ENCODE results near the gene COLGALT1. TPM values are rescaled to one million over a fixed set of nuclear protein-coding genes. Genes with fewer than 3 reads are reported as not detected.

Gene COLGALT1
- total RNA-seq, 1 donor, result 62.5 TPM

DNA sequence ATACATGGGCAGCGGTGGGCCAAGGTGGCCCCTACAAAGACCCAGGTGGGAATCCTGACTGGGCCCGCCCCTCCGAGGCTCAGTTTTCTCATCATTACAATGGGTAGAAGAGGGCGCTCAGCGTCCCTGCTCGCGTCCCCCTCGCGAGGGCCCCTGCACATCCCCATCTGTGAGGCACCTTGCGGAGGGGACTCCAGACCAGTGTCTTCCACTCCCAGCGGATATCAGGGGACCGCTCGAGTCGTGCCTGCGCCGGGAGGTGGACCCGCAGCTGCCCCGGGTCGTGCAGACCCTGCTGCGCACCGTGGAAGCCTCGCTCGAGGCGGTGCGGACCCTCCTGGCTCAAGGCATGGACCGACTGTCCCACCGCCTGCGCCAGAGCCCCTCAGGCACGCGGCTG is 15.3 kb upstream of the COLGALT1 start:
- DNase-seq (ENCODE audit: low read depth), result no peak
- TF ChIP-seq, protein P1, sequence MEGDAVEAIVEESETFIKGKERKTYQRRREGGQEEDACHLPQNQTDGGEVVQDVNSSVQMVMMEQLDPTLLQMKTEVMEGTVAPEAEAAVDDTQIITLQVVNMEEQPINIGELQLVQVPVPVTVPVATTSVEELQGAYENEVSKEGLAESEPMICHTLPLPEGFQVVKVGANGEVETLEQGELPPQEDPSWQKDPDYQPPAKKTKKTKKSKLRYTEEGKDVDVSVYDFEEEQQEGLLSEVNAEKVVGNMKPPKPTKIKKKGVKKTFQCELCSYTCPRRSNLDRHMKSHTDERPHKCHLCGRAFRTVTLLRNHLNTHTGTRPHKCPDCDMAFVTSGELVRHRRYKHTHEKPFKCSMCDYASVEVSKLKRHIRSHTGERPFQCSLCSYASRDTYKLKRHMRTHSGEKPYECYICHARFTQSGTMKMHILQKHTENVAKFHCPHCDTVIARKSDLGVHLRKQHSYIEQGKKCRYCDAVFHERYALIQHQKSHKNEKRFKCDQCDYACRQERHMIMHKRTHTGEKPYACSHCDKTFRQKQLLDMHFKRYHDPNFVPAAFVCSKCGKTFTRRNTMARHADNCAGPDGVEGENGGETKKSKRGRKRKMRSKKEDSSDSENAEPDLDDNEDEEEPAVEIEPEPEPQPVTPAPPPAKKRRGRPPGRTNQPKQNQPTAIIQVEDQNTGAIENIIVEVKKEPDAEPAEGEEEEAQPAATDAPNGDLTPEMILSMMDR (IDR thresholded peaks at IDR 0.05; ENCODE audit: insufficient read depth, low read length), result no peak
- H3K4me3 ChIP-seq (ENCODE audit: low read depth, low read length), result no peak overlapping the region

DNA sequence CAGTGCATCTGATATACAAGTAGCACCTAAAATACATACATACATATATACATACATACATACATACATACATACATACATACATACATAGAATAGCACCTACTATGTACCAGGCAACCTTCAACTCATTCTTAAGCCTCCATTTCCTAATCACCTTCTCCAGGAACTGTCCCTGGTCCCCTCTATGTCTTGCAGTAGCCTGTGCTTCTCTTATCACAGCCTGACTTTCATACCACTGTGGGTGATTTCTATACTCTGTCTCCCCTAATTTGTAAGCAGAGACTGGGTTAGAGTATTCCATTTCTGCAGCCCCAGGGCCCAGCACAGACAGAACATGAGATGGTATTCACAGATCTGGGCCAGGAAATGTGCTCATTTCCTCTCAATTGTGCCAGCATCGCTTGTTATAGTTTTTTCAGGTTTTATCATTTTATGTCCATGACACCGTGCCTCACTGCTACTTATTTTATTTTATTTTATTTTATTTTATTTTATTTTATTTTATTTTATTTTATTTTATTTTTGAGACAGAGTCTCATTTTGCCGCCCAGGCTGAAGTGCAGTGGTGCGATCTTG is 14.2 kb upstream of the COLGALT1 start:
- TF ChIP-seq, protein P1 (IDR thresholded peaks at IDR 0.05; ENCODE audit: insufficient read depth, low read length), result no peak

DNA sequence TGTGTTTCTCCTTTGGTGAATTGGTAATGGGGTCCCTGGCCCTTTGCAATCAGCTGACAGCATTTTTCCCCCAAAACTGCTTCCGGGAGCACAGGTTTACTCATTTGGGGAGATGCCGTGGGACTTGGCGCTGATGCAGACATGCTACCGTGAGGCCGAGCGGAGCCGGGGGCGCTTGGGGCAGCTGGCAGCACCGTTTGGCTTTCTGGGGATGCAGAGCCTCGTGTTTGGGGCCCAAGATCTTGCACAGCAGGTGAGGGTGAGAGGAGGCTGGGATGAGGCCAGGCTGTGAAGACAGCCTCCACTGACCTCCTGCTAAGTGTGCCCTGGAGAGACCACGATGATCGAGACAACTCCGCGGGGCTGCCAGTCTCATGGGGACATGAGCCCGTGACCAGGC is 13.4 kb upstream of the COLGALT1 start:
- DNase-seq (ENCODE audit: low read depth), result no peak
- TF ChIP-seq, protein P1 (IDR thresholded peaks at IDR 0.05; ENCODE audit: insufficient read depth, low read length), result no peak
- H3K4me3 ChIP-seq (ENCODE audit: low read depth, low read length), result no peak overlapping the region

More for the DNA sequence above, 14.2 kb upstream of the COLGALT1 start:
- no peak overlapping the region for H3K4me3 ChIP-seq (ENCODE audit: low read depth, low read length)
- DNase-seq (ENCODE audit: low read depth), result no peak

DNA sequence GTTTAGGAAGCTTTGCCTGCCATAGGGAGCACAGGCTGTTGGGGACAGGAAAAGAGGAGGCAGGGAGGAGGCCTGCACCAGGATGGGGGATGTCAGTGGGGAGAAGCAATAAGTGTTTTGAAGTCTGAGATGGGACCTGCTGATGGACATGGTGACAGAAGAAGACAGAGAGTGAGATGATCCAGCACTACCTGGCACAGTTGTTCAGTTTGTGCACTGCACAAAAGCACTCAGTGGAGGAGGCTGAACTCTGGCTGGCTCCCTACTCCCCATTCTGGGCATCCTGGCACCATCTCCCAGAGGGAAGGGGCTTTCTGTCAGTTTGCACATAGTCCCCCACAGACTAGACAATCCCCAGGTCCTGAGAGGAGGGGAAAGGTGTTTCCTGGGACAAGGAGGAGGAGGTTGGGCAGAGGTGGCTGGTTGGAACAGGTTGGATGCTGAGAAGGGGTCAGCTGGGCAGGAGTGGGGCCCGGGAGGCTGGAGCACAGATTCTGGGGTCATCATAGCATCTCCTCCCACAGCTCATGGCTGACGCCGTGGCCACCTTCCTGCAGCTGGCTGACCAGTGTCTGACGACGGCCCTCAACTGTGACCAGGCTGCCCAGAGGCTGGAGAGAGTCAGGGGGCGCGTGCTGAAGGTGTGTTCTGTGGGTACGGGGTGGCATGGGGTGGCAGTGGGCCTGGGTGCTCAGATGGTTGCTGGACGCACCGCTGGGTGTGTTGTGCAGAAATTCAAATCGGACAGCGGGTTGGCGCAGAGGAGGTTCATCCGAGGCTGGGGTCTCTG is 12.5 kb upstream of the COLGALT1 start:
- DNase-seq (ENCODE audit: low read depth), result no peak
- H3K4me3 ChIP-seq (ENCODE audit: low read depth, low read length), result no peak overlapping the region
- TF ChIP-seq, protein P1 (IDR thresholded peaks at IDR 0.05; ENCODE audit: insufficient read depth, low read length), result no peak

DNA sequence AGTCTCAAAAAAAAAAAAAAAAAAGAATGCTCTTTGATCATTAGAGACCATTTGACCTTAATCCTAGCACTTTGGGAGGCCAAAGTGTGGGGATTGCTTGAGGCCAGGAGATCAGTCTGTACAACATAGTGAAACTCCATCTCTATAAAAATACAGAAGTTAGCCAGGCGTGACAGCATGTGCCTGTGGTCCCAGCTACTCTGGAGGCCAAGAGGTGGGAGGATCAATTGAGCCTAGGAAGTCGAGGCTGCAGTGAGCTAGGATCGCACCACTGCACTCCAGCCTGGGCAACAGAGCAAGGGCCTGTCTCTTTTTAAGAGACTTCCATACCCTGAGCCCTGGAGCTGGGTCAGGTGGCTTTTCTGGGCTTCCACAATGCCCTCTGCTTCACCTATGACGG is 11.5 kb upstream of the COLGALT1 start:
- no peak for DNase-seq (ENCODE audit: low read depth)
- TF ChIP-seq, protein P1 (IDR thresholded peaks at IDR 0.05; ENCODE audit: insufficient read depth, low read length), result no peak

DNA sequence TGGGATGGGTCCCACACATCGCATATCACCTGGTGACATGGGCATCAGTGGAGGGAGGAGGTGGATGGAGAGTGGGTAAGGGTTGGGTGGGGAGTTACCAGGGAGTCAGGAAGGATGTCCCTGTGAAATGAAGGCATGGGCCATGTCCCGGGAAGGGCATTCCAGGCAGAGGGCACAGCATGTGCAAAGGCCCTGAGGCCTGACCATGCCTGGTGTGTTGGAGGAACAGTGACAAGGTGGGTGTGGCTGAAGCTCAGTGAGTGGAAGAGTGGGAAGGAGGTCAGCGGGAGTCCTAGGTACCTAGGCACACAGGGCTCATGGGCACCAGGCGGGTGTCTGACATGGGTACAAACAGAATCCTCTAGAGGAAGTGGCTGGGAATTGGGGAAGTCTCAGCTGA is 11.0 kb upstream of the COLGALT1 start:
- DNase-seq (ENCODE audit: low read depth), result no peak
- H3K4me3 ChIP-seq (ENCODE audit: low read depth, low read length), result no peak overlapping the region
- TF ChIP-seq, protein P1 (IDR thresholded peaks at IDR 0.05; ENCODE audit: insufficient read depth, low read length), result no peak

More for the DNA sequence above, 11.5 kb upstream of the COLGALT1 start:
- H3K4me3 ChIP-seq (ENCODE audit: low read depth, low read length), result no peak overlapping the region
